Adrenal gland (tissue), 12 donors: ENCODE measurements around the gene FRMD8. TPM values are rescaled to one million over a fixed set of nuclear protein-coding genes. Genes with fewer than 3 reads are reported as not detected.

Source experiments
- DNase-seq, 7 donors: peaks; one replicate each; pipeline ENCODE4 v3.0.0-alpha.2; 2019 to 2020
- H3K27ac ChIP-seq, 5 donors: fragments of 200-600 bp; sonication (generic) in 4 of 5; 1 replicate in 3 of 5; 2 replicates in 2 of 5; pipeline versions ENCODE4 v1.5.1 to v1.8.0; 2016 to 2020; ENCODE audit warnings: mild to moderate bottlenecking in 1 of 5
- H3K27me3 ChIP-seq: fragments of 200-600 bp; 2 replicates; pipeline ENCODE4 v1.8.0; 2021
- H3K36me3 ChIP-seq, 2 donors: fragments of 200-600 bp; replicated peaks in 1 of 2; 1 replicate in 1 of 2; 2 replicates in 1 of 2; pipeline versions ENCODE4 v1.5.1 to v1.8.0; 2018 to 2022
- H3K4me1 ChIP-seq, 2 donors: fragments of 200-600 bp; replicated peaks in 1 of 2; 1 replicate in 1 of 2; 2 replicates in 1 of 2; pipeline versions ENCODE4 v1.5.1 to v1.8.0; 2018 to 2021
- H3K4me3 ChIP-seq, 4 donors: fragments of 200-600 bp; sonication (generic) in 3 of 4; one replicate each; pipeline ENCODE4 v1.5.1; 2016 to 2018
- H3K9me3 ChIP-seq, 3 donors: fragments of 200-600 bp; sonication (generic) in 1 of 3; replicated peaks in 1 of 3; 1 replicate in 2 of 3; 2 replicates in 1 of 3; pipeline versions ENCODE4 v1.5.1 to v1.8.0; 2016 to 2021
- POLR2A ChIP-seq, 2 donors: fragments of 450-650 bp; IDR thresholded peaks; one replicate each; pipeline ENCODE4 v1.6.1; 2017; ENCODE audit warnings: antibody characterized with exemption in 2 of 2, mild to moderate bottlenecking in 2 of 2, moderate library complexity in 1 of 2
- WGBS, 4 donors: extraction: QIAGEN DNeasy Blood & Tissue Kit in 2 of 4; methylation state at CpG; one replicate each; pipeline versions ENCODE4 v1.1.5 to v1.1.7; 2013 to 2017; 5-methylcytosine and 5-hydroxymethylcytosine counted together
- intact Hi-C, 2 donors: fragments of 100-400 bp; cut with DNase I; formaldehyde crosslinking; loops; one replicate each; pipeline versions ENCODE4 v1.14.1 to v1.15.0; 2022 to 2023
- polyA plus RNA-seq, 3 donors: library from polyadenylated mRNA; stranded (reverse); fragments of 200-250 nt in 2 of 3; fragments of 350-450 nt in 1 of 3; fragmentation: Illumina TruSeq in 1 of 3; extraction: RNeasy Lipid Tissue Mini Kit (QIAGEN cat#74804) in 1 of 3; gene quantifications; one replicate each; pipeline ENCODE4 v1.2.3, GENCODE V29; 2013 to 2014
- total RNA-seq, 9 donors: library from RNA; depleted of rRNA in 4 of 9; stranded (reverse); fragments of >200 nt in 4 of 9; fragments of 120-200 nt in 1 of 9; fragmentation: NEBNext Ultra II Directional in 1 of 9; extraction: Animal tissue kit (Norgen Biotek cat#: 25700) in 1 of 9; gene quantifications; one replicate each; pipeline versions ENCODE4 v1.1.0 to v1.2.4, GENCODE V29; 2013 to 2023
- TF ChIP-seq, protein P1 (sequence below), 6 experiments: fragments of 450-650 bp in 4 of 6; fragments of 200-600 bp in 2 of 6; sonication (generic) in 1 of 6; IDR thresholded peaks; 1 replicate in 5 of 6; 2 replicates in 1 of 6; pipeline versions ENCODE4 v1.5.1 to v1.8.0; 2016 to 2021; ENCODE audit warnings: antibody characterized with exemption in 6 of 6, mild to moderate bottlenecking in 2 of 6, moderate library complexity in 1 of 6
- donor health status: healthy with polysubstance abuse.
- donor health status: Bipolar disorder and iron deficiency.
- donor health status: DM: yes; HTN: yes; CAD: no.
- donor health status: DM: no; HTN: no; CAD: no.
- donor health status: DM: no; HTN: no; CAD: no.
- donor health status: DM: yes; HTN: yes; CAD: no.

FRMD8 gene
- total and polyA plus RNA-seq, 12 donors: 5.3 to 52.1 (median 33.9) TPM

DNA sequence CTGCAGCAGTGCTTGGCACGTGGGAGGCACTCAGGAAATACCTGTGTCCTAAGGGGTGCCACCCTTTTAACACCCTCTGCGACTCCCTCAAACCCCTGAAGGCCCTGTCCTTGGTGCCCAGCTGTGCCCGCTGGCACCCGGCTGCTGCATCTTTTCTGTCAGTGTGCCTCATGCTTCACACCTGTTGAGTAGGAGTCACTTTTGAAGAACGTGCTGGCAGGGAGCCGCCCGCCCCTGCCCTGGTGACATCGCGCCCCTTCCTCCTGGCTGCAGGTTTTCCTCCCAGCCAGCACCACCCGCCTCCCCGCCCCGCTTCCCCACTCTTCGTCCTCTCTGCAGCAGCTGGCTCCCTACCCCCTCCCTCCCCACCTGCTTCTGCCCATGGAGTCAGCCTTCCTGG, 17.8 kb downstream of the FRMD8 start:
- Histone ChIP-seq H3K4me3 (no peak overlapping the region), H3K27ac (peak overlapping the region in 3 of 5 donors; percentile 13 to 73 (median 59)), H3K9me3 (no peaks in the 10 kb centered on the region), H3K36me3 (peaks cover 0 to 61% of the 10 kb centered on the region in 2 donors), H3K4me1 (peaks cover 0 to 7% of the 10 kb centered on the region in 2 donors), H3K27me3 (no peaks in the 10 kb centered on the region)
- 78 to 90% (median 86%) methylated on average over 12 to 13 of the region's 13 CpGs for WGBS, 4 donors
- intact Hi-C loops: no loop called here
- TF ChIP-seq POLR2A (IDR thresholded peaks at IDR 0.05): no peak
- DNase-seq: no peak

DNA sequence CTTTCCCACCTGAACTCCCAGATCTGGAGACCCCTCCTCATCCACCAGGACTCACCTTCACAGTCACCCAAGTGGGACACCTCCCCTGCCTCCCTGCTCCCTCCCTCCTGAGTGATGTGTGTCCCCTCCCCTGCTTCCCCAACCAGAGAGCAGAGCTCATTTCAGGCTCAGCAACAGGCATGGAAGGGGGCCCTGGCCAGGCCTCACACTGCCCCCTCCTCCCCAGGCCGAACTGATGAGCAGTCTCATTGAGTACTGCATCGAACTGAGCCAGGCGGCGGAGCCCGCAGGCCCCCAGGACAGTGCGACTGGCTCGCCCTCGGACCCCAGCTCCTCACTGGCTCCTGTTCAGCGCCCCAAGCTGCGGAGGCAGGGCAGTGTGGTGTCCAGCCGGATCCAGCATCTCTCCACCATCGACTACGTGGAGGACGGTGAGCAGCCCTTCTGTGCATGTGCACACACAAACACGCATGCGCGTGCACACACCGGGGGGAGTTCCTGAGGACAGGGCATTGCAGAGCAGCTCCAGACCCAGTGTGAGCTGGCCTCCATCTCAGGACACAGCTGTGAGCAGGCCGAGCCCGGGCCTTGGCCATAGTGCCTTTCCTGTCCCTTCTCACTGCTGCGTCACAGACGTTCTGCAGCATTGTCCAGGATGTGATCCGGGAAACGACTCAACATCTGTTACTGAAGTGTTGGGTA, 18.4 kb downstream of the FRMD8 start:
- H3K27me3 ChIP-seq: no peaks in the 10 kb centered on the region
- peak overlapping the region in 1 of 5 donors; percentile 33 for H3K27ac ChIP-seq
- H3K4me3 ChIP-seq: no peak overlapping the region
- intact Hi-C loops: no loop called here
- no peaks in the 10 kb centered on the region for H3K9me3 ChIP-seq
- peaks cover 0 to 7% of the 10 kb centered on the region in 2 donors for H3K4me1 ChIP-seq
- no peak for TF ChIP-seq POLR2A (IDR thresholded peaks at IDR 0.05)
- TF ChIP-seq, protein P1, sequence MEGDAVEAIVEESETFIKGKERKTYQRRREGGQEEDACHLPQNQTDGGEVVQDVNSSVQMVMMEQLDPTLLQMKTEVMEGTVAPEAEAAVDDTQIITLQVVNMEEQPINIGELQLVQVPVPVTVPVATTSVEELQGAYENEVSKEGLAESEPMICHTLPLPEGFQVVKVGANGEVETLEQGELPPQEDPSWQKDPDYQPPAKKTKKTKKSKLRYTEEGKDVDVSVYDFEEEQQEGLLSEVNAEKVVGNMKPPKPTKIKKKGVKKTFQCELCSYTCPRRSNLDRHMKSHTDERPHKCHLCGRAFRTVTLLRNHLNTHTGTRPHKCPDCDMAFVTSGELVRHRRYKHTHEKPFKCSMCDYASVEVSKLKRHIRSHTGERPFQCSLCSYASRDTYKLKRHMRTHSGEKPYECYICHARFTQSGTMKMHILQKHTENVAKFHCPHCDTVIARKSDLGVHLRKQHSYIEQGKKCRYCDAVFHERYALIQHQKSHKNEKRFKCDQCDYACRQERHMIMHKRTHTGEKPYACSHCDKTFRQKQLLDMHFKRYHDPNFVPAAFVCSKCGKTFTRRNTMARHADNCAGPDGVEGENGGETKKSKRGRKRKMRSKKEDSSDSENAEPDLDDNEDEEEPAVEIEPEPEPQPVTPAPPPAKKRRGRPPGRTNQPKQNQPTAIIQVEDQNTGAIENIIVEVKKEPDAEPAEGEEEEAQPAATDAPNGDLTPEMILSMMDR (IDR thresholded peaks at IDR 0.05): no peak
- 88 to 100% (median 91%) methylated on average over 10 to 24 of the region's 24 CpGs for WGBS, 4 donors
- H3K36me3 ChIP-seq: peaks cover 0 to 61% of the 10 kb centered on the region in 2 donors
- DNase-seq: peak in 1 of 7 donors; percentile 32

DNA sequence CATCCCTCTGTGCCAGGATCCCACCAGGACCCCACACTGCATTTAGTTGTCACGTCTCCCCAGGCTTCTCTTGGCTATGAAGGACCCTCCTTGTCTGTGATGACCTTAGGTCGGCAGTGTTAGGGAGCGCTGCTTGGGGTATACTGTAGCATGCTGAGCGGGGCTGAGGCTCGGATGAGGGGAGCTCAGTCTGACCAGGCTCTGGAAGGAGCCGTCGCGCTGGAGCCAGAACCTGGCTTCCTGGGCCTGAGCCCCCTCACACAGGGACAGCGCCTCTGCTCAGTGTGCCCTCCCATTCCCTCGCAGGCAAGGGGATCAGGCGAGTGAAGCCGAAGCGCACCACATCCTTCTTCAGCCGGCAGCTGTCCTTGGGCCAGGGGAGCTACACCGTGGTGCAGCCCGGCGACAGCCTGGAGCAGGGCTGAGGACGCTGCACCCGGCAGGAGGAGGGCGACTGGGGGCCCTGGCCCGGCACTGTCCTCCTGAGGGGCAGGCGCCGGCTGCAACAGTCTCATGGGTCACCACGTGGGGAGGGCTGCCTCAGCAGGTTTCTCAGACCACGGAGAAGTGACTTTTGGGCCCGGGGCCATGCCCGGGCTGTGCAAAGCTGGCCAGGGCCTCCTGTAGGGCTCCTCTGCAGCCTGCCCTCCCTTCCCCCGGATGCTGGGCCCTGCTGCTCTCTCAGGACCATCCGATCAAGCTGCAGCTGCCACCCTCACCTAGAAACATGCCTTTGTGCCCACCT, 24.7 kb downstream of the FRMD8 start:
- intact Hi-C loops: loop anchor here in 1 of 2 donors (5.0 kb wide), 1 partner anchor 101 kb away; no protein-coding TSS in a partner anchor
- peak in 1 of 7 donors; percentile 27 for DNase-seq
- peaks cover 0 to 8% of the 10 kb centered on the region in 2 donors for H3K4me1 ChIP-seq

DNA sequence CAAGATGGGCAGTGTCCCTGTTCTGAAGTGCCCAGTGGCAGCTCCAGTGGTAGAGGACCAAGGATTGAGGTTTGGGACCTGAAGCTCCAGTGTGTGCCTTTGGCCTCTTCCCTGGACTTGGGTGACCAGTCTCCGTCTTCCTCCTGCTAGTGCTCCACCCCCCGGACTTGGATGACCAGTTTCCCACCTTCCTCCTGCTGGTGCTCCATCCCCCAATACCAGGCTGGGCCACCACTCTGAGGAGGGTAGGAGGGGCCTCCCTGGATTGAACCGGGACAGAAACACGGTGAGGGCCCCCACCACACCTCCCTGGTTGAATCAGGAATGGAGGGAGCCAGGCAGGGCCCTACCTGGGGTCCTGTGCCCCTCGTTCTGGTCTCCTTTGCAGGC, 25.2 kb downstream of the FRMD8 start:
- Histone ChIP-seq H3K4me1 (peaks cover 3 to 14% of the 10 kb centered on the region in 2 donors), H3K9me3 (no peaks in the 10 kb centered on the region), H3K27me3 (no peaks in the 10 kb centered on the region), H3K4me3 (no peak overlapping the region), H3K27ac (peak overlapping the region in 1 of 5 donors; percentile 5), H3K36me3 (peaks cover 0 to 49% of the 10 kb centered on the region in 2 donors)
- peak in 1 of 7 donors; percentile 20 for DNase-seq
- 74 to 87% (median 81%) methylated on average over 4 to 5 of the region's 5 CpGs for WGBS, 4 donors
- TF ChIP-seq, protein P1 (IDR thresholded peaks at IDR 0.05): no peak
- no peak for TF ChIP-seq POLR2A (IDR thresholded peaks at IDR 0.05)
- intact Hi-C loops: loop anchor here in 1 of 2 donors (5.0 kb wide), 1 partner anchor 101 kb away; no protein-coding TSS in a partner anchor

More for the DNA sequence above, 24.7 kb downstream of the FRMD8 start:
- TF ChIP-seq POLR2A (IDR thresholded peaks at IDR 0.05): no peak
- TF ChIP-seq, protein P1 (IDR thresholded peaks at IDR 0.05): no peak
- Histone ChIP-seq H3K4me3 (no peak overlapping the region), H3K27me3 (no peaks in the 10 kb centered on the region), H3K36me3 (peaks cover 0 to 55% of the 10 kb centered on the region in 2 donors), H3K9me3 (no peaks in the 10 kb centered on the region), H3K27ac (no peak overlapping the region)
- 83 to 87% (median 86%) methylated on average over 18 to 29 of the region's 29 CpGs for WGBS, 4 donors
